ENCODE data around the gene PUS7. TPM values are rescaled to one million over a fixed set of nuclear protein-coding genes. Genes with fewer than 3 reads are reported as not detected.
A peak's percentile ranks its signal among the peaks of the same experiment; 100 is the strongest.
"Not testable (repeated sequence)": the region's sequence is repeated elsewhere in the genome, so short reads cannot be mapped to it uniquely, and the experiment has no call there.

Gene PUS7
- total RNA-seq, 1 donor, result 16.8 TPM

GRCh38 chr7:105461518-105461917 lies 60.6 kb downstream of the PUS7 start:
- DNase-seq (ENCODE audit: low read depth), result peak; percentile 25
- no peak overlapping the region for H3K4me3 ChIP-seq (ENCODE audit: low read depth, low read length)
- TF ChIP-seq CTCF (IDR thresholded peaks at IDR 0.05; ENCODE audit: insufficient read depth, low read depth, low read length), result no peak

DNA sequence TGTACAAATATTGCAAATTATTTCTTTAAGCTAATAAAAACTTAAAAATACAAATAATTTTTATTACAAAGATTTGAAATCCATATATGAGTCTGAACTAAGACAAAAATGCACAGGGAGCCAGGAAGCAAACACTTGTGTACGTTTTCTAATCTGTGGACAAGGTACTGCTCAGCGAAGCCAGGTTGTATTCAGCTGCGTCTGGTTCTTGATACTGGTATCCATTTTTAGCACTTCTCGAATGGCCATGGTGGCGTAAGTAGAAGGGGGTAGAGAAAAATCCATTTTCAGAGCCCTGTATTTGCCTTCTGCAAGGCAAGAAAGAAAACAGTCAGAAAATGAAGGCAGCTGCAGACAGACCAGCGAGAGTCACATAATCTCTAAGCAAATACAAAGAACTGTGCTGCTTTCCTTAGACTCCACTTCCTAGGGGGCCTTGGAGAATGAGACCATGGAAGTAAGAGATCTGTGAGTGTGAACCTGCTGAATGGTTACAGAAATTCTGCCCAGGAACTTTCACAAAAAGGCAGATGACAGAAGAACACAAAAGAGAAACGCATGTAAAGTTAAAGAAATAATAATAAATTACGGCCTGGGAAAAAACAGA lies 64.3 kb downstream of the PUS7 start:
- no peak overlapping the region for H3K4me3 ChIP-seq (ENCODE audit: low read depth, low read length)
- no peak for DNase-seq (ENCODE audit: low read depth)
- TF ChIP-seq CTCF (IDR thresholded peaks at IDR 0.05; ENCODE audit: insufficient read depth, low read depth, low read length), result no peak

DNA sequence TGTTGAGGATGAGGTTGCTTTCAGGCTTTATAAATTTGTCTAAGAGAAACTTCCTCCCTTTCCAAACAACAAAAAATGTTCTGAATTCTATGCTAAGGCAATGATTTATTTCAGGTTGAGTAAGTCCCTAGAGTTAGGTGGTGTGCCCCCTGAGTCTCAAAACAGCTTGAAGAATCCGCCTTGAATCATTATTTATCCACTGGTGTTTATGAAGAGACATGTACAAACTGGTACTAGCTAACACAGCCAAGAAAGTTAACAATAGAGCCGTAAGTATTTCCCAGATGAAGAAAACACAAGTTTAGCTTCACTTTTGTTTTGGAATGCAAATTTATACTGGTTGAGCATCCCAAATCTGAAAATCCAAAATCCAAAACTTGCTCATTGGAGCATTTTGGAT lies 67.2 kb downstream of the PUS7 start:
- H3K4me3 ChIP-seq (ENCODE audit: low read depth, low read length), result no peak overlapping the region
- peak; percentile 12 for DNase-seq (ENCODE audit: low read depth)
- no peak for TF ChIP-seq CTCF (IDR thresholded peaks at IDR 0.05; ENCODE audit: insufficient read depth, low read depth, low read length)

- no peak for TF ChIP-seq CTCF (IDR thresholded peaks at IDR 0.05; ENCODE audit: insufficient read depth, low read depth, low read length)
- no peak overlapping the region for H3K4me3 ChIP-seq (ENCODE audit: low read depth, low read length)
- peak; percentile 75 for DNase-seq (ENCODE audit: low read depth)
Measured at GRCh38 chr7:105454095-105454747, 67.8 kb downstream of the PUS7 start.

- no peak for DNase-seq (ENCODE audit: low read depth)
- no peak for TF ChIP-seq CTCF (IDR thresholded peaks at IDR 0.05; ENCODE audit: insufficient read depth, low read depth, low read length)
- H3K4me3 ChIP-seq (ENCODE audit: low read depth, low read length), result no peak overlapping the region
Measured at GRCh38 chr7:105452085-105452484, 70.0 kb downstream of the PUS7 start.

- DNase-seq (ENCODE audit: low read depth), result not testable (repeated sequence)
Measured at GRCh38 chr7:105450870-105451269, 71.2 kb downstream of the PUS7 start.

GRCh38 chr7:105450177-105450861 lies 71.8 kb downstream of the PUS7 start:
- no peak for DNase-seq (ENCODE audit: low read depth)
- no peak for TF ChIP-seq CTCF (IDR thresholded peaks at IDR 0.05; ENCODE audit: insufficient read depth, low read depth, low read length)
- H3K4me3 ChIP-seq (ENCODE audit: low read depth, low read length), result no peak overlapping the region

More at GRCh38 chr7:105450870-105451269, 71.2 kb downstream of the PUS7 start:
- not testable (repeated sequence) for H3K4me3 ChIP-seq (ENCODE audit: low read depth, low read length)
